Putamen (tissue), 1 donor: ENCODE measurements around the gene ABHD12B.

Experiments used
- DNase-seq: peaks from one replicate; pipeline ENCODE4 v3.0.0-alpha.2; 2016; ENCODE audit warnings: low spot score

ABHD12B gene, protein sequence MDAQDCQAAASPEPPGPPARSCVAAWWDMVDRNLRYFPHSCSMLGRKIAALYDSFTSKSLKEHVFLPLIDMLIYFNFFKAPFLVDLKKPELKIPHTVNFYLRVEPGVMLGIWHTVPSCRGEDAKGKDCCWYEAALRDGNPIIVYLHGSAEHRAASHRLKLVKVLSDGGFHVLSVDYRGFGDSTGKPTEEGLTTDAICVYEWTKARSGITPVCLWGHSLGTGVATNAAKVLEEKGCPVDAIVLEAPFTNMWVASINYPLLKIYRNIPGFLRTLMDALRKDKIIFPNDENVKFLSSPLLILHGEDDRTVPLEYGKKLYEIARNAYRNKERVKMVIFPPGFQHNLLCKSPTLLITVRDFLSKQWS

GRCh38 chr14:50871914-50872732 lies at the start of gene ABHD12B:
Gene ABHD12B (plus strand): TSS chr14:50872053. CDS start chr14:50872175, 122 bp downstream.
- no peak for DNase-seq

DNA sequence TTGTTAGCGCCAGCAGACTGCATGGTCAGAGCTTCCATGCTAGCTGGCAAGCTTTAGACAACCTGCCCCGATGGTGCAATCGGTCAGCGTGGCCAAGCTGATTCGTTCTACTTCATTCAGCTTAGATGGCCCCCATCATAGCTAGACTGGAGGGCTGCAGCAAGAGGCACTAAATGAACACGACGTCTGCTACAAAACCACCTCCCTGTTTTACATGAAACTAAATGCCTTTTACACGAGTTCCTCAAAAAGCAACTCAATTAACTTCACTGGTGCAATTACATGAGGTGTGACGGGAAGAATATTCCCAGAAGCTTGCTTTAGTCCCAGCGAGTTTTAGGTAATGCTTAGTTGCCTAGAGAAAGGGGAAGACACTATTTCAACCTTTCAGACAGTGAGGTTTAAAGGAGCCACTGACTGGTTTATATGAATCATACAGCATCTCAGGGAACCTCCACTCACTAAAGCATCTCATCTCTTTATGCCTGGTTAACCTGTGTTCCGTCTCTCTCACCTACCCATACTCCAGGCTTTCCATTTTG lies 49.3 kb upstream of the ABHD12B start:
- DNase-seq, result no peak

DNA sequence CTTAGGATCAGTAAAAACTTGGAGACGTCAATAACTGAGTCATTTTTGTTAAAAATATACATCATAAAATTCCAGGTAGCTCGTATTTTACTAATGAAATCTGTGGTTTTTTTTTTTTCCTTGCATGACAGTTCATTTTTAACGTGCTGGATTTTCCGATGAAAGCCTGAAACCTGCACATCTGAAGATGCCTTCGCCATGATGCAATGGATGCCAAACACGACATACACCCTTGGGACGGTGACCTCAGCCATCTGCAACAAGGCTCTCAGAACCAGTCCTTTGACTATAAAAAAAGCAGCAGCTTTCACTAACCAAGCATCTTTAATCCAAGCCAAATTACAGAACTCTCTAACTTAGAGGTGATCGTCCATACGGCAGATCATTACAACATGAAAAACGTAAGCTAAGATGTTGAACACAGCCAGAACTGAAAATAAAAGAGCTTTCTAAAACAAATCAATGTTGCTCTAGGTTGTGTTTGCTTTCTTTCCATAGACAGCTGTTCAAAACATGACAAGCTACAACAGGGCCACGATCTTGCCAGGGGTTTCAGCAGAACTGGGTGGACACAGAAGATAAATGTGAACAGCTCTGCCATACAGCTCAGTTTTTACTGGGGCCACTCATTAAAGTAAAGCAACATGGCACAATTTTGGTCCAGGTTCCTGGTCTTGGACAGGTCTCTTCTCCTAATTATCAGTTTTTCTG lies 48.6 kb upstream of the ABHD12B start:
- DNase-seq, result no peak

DNA sequence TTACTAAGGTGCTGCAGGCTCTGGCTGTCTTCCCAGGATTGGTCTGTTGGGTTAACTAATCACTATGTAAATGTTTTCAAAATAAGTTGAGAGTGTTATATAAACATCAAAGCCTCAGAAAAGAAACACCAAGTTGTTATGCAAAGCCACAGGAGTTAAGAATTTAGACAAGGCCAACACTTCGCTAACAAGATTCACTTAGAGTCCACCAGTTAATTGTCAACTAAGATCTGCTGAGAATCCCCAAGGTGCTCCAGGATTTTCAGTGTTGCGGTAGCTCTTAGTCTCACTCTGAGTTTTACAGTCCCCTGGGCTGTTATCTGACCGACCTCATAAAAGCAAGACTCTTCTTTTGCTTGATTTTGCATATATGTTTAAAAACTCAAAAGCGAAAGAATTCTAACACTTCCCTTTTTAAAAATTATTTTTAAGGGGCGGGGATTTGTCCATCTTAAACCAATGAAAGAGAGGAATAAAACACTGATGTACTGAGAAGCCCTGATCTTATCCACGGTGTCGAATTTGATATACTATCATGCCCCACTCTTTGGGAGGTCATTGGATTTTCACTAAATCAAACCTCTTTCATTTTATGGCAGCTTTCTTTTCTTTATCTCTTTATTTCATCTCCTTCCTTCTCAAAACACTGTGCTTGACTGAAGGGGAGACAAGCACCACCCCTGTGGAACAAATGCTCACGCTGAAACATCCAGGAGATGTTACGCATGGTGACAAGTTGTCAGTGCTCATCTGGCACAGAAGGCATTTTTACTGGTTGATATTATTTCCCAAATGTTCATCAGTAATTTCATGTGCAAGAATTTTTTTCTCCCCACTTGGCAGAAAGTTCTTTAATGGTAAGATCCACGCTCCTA lies 47.9 kb upstream of the ABHD12B start:
- DNase-seq, result no peak

DNA sequence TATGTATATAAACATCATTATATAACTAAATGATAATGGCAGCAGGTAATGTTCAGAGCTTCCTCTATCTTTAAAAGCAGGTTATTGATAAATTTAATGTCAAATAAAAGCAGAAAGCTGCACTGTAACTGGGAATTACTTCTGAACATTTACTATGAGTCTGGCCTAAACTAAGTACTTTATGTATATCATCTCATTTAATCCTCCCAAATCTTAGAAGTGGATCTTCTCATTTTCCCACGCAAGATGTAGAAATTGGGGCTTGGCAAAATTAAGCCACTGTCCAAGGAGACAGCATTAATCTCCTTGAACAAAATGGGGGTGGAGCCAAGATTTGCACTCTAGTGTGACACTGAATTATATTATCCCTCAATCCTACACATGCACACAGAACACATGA lies 46.5 kb upstream of the ABHD12B start:
- DNase-seq, result no peak

- no peak for DNase-seq
Measured at GRCh38 chr14:50826681-50827080, 45.2 kb upstream of the ABHD12B start.

DNA sequence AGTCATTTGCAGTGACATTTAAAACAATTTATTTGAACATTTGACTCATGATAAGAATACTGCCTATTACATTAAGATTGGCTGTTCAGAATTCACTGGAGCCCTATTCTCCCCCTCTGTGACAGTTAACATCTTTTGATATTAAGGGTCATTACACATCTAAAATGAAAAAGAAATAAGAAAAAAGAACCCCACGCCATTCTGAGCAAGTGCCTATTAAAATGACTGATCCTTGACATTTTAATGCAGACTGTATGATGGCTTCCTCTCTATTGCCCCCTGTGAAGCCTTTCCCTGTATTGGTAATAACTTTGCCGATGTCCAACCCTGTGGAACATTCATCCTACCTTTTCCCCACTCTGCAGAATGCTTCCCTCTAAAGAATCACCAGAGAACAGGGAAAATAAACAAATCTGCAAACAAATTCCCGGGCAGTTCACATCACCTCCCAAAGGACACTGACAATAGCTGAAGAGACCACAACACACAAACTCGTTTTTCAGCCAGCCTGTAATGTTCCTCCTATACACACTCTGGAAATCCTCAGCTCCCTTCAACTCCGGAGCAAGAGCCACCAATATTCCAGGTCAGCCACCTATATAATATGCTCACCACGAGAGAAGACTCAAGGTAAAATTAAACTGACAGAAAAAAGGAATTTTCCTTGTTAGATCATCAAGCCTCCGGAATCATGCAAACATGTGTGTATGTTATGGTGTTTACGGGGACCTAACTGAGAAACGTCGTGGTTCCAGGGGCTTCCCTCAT lies 42.9 kb upstream of the ABHD12B start:
- DNase-seq, result no peak

DNA sequence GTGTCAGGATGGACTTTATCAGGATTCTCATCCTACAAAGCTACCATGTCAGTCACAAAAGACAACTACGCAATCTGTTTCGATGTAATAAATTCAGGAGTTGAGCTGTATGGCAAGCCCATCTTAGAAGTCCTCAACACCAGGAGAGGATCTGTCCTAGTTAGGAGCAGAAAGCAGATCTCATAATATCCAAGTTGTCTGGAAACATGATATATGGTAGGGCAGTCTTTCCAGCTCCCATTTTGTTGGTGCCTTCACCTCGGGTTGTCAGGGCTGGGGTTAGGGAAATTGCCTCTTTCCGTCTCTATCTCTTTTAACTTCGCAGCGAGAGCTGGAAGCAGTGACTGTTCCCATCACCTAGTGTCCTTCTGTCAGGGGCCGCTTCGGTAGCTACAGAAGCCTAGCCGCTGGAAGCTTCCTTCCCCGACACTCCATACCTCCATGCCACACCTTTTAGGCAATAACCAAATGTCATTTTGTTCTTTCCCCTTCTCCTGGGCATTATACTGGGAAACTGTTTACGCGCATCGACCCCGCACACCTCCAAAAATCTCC lies 42.3 kb upstream of the ABHD12B start:
- no peak for DNase-seq

DNA sequence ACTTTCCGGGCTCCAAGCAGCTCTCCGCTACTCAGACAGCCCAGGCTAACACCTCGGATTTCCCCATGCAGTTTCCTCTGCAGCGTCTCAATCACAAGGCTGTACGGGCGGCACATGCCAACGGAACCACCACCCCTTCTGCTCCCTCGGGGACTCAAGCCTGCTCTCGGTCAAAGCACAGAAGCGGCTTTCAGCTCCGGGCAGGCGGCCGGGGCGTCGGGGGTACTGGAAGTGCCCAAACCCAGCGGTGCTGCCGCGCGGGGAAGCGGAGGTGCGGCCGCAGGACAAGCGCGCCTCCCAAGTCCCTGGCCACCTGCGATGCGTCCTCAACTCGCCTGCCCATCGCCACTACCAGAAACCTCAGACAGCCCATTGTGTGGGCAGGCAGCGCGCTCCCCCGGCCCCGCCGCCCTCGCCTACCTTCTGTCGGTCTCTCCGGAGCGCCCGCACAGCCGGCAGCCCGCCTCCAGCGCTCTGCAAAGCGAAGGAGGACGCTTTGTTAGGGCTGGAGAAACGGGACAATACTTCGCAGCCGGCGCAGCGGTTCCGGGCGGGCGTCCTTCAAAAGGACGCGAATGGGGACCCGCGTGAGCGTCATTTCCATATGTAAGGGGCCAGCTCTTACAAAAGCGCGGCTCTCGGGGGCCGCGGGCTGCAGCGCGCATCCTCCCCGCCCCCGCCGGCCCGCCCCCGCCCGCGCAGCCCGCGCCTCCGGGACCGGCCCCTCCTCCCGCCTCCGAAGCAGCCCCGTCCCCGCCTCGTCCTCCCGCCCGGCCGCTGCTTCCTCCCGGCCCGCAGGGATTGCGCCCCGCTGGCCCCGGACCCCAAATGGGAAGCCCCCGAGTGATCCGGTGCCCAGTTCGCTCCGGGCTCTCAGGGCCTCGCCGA lies 41.6 kb upstream of the ABHD12B start:
- DNase-seq, result peak; percentile 56

DNA sequence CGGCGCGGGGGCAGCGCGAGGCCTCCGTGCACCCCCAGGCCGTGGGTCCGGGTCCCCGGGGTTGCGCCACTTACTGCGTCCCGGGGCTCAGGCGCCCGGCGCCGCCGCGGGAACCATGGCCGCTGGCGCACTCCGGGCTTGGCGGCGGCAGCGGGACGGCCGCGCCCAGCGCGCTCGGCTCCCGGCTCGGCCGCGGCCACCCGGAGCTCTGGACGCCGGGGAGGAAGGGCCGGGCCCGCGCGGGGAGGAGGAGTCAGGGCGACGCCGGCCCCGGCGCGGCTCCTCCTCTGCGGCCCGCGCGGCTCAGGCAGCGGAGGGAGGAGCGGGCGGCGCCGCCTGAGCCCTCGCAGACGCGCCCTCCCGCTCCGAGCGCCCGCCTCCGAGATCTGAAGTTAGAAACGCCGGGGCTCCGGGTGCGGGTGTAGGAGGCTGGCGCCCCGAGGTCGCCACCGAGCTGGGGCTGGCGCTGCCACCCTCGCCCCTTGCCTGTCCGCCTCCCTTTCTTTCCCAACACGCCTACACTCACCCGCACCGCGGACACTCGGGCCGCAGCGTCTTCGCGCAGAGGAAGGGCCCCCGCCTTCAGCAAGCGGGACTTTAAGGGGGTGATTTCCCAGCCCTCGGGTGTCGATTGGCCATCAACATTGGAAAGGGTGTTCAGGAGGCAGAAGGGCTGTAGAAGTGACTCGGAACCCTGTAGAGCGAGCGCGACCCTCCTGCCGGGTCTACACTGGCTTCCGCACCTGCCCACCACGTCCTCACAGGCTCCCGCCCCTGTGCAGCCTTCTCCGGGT lies 40.7 kb upstream of the ABHD12B start, which contains the start of gene NIN:
NIN (minus strand) TSS at position 231 of the 794 bp plus-strand sequence. CDS start 9,106 bp downstream, outside the sequence.
- DNase-seq, result peak; percentile 85

DNA sequence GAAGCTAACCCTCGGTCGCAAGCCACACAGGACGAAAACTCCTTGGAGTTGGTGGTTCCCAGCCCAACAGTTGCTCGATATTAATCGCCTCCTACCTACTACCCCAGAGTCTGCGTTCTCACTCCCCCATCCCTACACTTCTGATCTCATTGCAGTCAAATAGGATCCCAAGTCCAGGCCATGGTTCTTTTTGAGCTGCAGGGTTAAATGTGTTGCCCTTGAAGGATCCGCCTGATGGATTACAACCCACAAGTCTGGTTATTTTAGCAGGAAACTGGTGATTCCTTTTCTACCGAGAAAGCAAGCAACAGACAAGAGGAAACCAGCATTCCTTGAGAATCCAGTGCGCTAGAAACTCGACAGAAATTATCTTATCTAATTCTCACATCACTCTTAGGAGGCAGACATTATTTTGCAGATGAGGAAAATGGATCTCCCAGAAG lies 40.1 kb upstream of the ABHD12B start:
- no peak for DNase-seq

- no peak for DNase-seq
Measured at GRCh38 chr14:50832935-50833630, 38.8 kb upstream of the ABHD12B start.

- no peak for DNase-seq
Measured at GRCh38 chr14:50834802-50835276, 37.0 kb upstream of the ABHD12B start.

DNA sequence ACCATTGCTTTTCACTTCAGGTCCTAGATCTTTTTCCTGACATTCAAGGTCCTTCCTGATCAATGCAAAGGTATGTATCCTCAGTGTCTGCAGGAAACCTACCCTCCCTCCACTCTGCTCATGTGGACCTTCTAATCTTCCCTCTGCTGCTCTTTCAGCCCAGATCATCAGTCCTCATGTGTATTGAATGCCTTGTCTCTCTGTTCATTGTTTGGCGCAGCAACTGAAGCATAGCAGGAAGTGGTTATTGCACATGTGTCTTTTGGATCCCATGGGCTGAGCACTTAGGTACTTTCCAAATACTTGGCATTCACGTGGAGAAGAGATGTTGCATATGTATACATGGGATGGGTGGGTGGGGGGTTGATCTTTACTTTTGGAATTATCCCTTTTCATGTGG lies 36.6 kb upstream of the ABHD12B start:
- DNase-seq, result no peak

- no peak for DNase-seq
Measured at GRCh38 chr14:50836515-50836914, 35.3 kb upstream of the ABHD12B start.

- DNase-seq, result no peak
Measured at GRCh38 chr14:50837271-50837670, 34.6 kb upstream of the ABHD12B start.

GRCh38 chr14:50837850-50838470 lies 33.9 kb upstream of the ABHD12B start:
- no peak for DNase-seq
